OCI-LY3 (cell line): ENCODE measurements around the gene ST14.
"Not testable (repeated sequence)": the region's sequence is repeated elsewhere in the genome, so short reads cannot be mapped to it uniquely, and the experiment has no call there.

ENCODE experiments used
- H2AFZ ChIP-seq: fragments of 200-600, 300-600 bp; shearing (Covaris generic); 2 replicates; pipeline ENCODE4 v1.6.0; 2014; ENCODE audit warnings: antibody characterized with exemption, low read depth, low read length
- H3K27ac ChIP-seq: fragments of 200-600, 300-600 bp; sonication (generic); 2 replicates; pipeline ENCODE4 v1.5.1; 2014; ENCODE audit warnings: mild to moderate bottlenecking, low read length, moderate library complexity, mixed read lengths
- H3K27me3 ChIP-seq: fragments of 200-600, 300-600 bp; sonication (generic); 2 replicates; pipeline ENCODE4 v1.6.1; 2014; ENCODE audit warnings: low read depth, low read length, mixed read lengths
- H3K36me3 ChIP-seq: fragments of 200-600, 300-600 bp; sonication (generic); replicated peaks from 2 replicates; pipeline ENCODE3; 2014; ENCODE audit warnings: low read depth, low read length, mixed read lengths
- H3K4me1 ChIP-seq: fragments of 300-600, 200-600 bp; sonication (generic); 2 replicates; pipeline ENCODE4 v1.6.1; 2014; ENCODE audit warnings: low read length, mixed read lengths
- H3K4me2 ChIP-seq: fragments of 200-600, 300-600 bp; sonication (generic); 2 replicates; pipeline ENCODE4 v1.6.1; 2014; ENCODE audit warnings: low read length, mixed read lengths
- H3K4me3 ChIP-seq: fragments of 300-600, 200-600 bp; sonication (generic); 2 replicates; pipeline ENCODE4 v1.5.1; 2014; ENCODE audit warnings: antibody characterized with exemption, mild to moderate bottlenecking, low read length, moderate library complexity
- H3K79me2 ChIP-seq: fragments of 300-600, 200-600 bp; shearing (Covaris generic); 2 replicates; pipeline ENCODE4 v1.6.1; 2014; ENCODE audit warnings: mild to moderate bottlenecking, low read length, mixed read lengths
- H3K9ac ChIP-seq: fragments of 300-600, 200-600 bp; shearing (Covaris generic); 2 replicates; pipeline ENCODE4 v1.6.0; 2014; ENCODE audit warnings: mild to moderate bottlenecking, low read length, moderate library complexity
- H3K9me3 ChIP-seq: fragments of 200-600, 300-600 bp; shearing (Covaris generic); 2 replicates; pipeline ENCODE4 v1.6.1; 2014; ENCODE audit warnings: low read length, mixed read lengths; ENCODE audit not compliant: insufficient read depth
- H4K20me1 ChIP-seq: fragments of 200-600, 300-600 bp; sonication (generic); 2 replicates; pipeline ENCODE4 v1.6.1; 2016; ENCODE audit warnings: low read length, mixed read lengths; ENCODE audit not compliant: insufficient read depth
- EZH2phosphoT487 ChIP-seq: fragments of 200-600 bp; shearing (Covaris generic); IDR thresholded peaks from 2 replicates; pipeline ENCODE4 v1.6.1; 2018; ENCODE audit warnings: antibody characterized with exemption, mixed run types, low read depth
- TF ChIP-seq, protein P1 (sequence below): fragments of 200-600, 300-600 bp; sonication (generic); IDR thresholded peaks from 2 replicates; pipeline ENCODE4 v1.5.1; 2014; ENCODE audit warnings: antibody characterized with exemption, low read length, low read depth

The ST14 gene

GRCh38 chr11:130170345-130170744 is 10.8 kb downstream of the ST14 start:
- H2AFZ ChIP-seq: no peak overlapping the region
- H3K9ac ChIP-seq: no peak overlapping the region
- no peak overlapping the region for H3K27ac ChIP-seq
- H3K79me2 ChIP-seq: peaks cover 82% of the 10 kb centered on the region
- peaks cover 29% of the 10 kb centered on the region for H3K4me1 ChIP-seq
- peaks cover 68% of the 10 kb centered on the region for H4K20me1 ChIP-seq
- peaks cover 8% of the 10 kb centered on the region; the same call in 1 of the 2 replicates for H3K9me3 ChIP-seq
- no peak overlapping the region for H3K4me3 ChIP-seq
- no peaks in the 10 kb centered on the region for H3K27me3 ChIP-seq
- H3K36me3 ChIP-seq: peaks cover 22% of the 10 kb centered on the region
- TF ChIP-seq, protein P1, sequence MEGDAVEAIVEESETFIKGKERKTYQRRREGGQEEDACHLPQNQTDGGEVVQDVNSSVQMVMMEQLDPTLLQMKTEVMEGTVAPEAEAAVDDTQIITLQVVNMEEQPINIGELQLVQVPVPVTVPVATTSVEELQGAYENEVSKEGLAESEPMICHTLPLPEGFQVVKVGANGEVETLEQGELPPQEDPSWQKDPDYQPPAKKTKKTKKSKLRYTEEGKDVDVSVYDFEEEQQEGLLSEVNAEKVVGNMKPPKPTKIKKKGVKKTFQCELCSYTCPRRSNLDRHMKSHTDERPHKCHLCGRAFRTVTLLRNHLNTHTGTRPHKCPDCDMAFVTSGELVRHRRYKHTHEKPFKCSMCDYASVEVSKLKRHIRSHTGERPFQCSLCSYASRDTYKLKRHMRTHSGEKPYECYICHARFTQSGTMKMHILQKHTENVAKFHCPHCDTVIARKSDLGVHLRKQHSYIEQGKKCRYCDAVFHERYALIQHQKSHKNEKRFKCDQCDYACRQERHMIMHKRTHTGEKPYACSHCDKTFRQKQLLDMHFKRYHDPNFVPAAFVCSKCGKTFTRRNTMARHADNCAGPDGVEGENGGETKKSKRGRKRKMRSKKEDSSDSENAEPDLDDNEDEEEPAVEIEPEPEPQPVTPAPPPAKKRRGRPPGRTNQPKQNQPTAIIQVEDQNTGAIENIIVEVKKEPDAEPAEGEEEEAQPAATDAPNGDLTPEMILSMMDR: no peak
- TF ChIP-seq EZH2phosphoT487: no peak
- no peak overlapping the region for H3K4me2 ChIP-seq

DNA sequence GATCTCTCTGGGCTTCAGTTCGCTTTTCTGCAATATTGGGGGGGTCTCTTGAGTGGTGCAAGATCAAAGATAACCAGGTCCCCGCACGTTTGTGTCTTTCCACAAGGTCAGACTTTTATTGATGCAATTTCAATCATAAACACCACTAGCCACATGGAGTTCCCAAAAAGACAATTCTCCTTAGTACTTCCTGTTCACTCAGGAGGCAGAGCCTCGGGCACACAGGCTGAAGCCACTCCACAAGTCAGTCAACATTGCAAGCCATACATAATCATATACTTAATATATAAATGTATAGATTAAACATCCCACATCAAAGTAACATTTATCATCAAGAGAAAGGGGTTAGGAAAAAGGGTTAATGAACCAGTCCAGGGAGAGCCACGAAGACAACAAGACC is 12.0 kb downstream of the ST14 start:
- Histone ChIP-seq H3K4me1 (peaks cover 17% of the 10 kb centered on the region), H3K36me3 (peaks cover 27% of the 10 kb centered on the region), H3K4me2 (no peak overlapping the region), H3K4me3 (no peak overlapping the region), H3K27ac (no peak overlapping the region), H3K9ac (no peak overlapping the region), H3K9me3 (peaks cover 8% of the 10 kb centered on the region; the same call in 1 of the 2 replicates), H3K27me3 (no peaks in the 10 kb centered on the region), H4K20me1 (peaks cover 64% of the 10 kb centered on the region), H3K79me2 (peaks cover 86% of the 10 kb centered on the region), H2AFZ (no peak overlapping the region)
- no peak for TF ChIP-seq EZH2phosphoT487
- TF ChIP-seq, protein P1: no peak

- Histone ChIP-seq H3K4me1 (peaks cover 12% of the 10 kb centered on the region), H3K79me2 (peaks cover 85% of the 10 kb centered on the region), H4K20me1 (peaks cover 61% of the 10 kb centered on the region), H3K36me3 (peaks cover 27% of the 10 kb centered on the region)
- H3K27me3 ChIP-seq, H3K9me3 ChIP-seq, H3K9ac ChIP-seq, H3K4me2 ChIP-seq, H2AFZ ChIP-seq, H3K27ac ChIP-seq, H3K4me3 ChIP-seq: not testable (repeated sequence)
These were observed 12.4 kb downstream of the ST14 start for GRCh38 chr11:130172001-130172400.

GRCh38 chr11:130174642-130175041 is 15.1 kb downstream of the ST14 start:
- Histone ChIP-seq H3K4me2 (no peak overlapping the region), H3K4me3 (no peak overlapping the region), H3K9me3 (peaks cover 8% of the 10 kb centered on the region; the same call in 1 of the 2 replicates), H3K36me3 (peaks cover 22% of the 10 kb centered on the region), H4K20me1 (peaks cover 48% of the 10 kb centered on the region), H3K27ac (no peak overlapping the region), H3K9ac (no peak overlapping the region), H3K79me2 (peaks cover 84% of the 10 kb centered on the region), H2AFZ (no peak overlapping the region), H3K27me3 (no peaks in the 10 kb centered on the region), H3K4me1 (peaks cover 19% of the 10 kb centered on the region)
- TF ChIP-seq, protein P1: no peak
- no peak for TF ChIP-seq EZH2phosphoT487

GRCh38 chr11:130175898-130176297 is 16.3 kb downstream of the ST14 start:
- Histone ChIP-seq H3K4me3 (no peak overlapping the region), H3K4me2 (no peak overlapping the region), H3K79me2 (peaks cover 81% of the 10 kb centered on the region), H3K9ac (no peak overlapping the region), H3K27me3 (no peaks in the 10 kb centered on the region), H2AFZ (no peak overlapping the region), H3K9me3 (peaks cover 8% of the 10 kb centered on the region; the same call in 1 of the 2 replicates), H4K20me1 (peaks cover 45% of the 10 kb centered on the region), H3K27ac (no peak overlapping the region), H3K4me1 (peaks cover 32% of the 10 kb centered on the region), H3K36me3 (peaks cover 21% of the 10 kb centered on the region)
- TF ChIP-seq EZH2phosphoT487: no peak
- TF ChIP-seq, protein P1: no peak
